CD8-positive, alpha-beta memory T cell (primary cell): ENCODE measurements around the gene ZBTB25. TPM values are rescaled to one million over a fixed set of nuclear protein-coding genes. Genes with fewer than 3 reads are reported as not detected.

ENCODE experiments used
- CTCF ChIA-PET: fragments of 350-600 bp; sonication (Branson Sonifier 250); formaldehyde crosslinking; loops from one replicate; lab custom pipeline; 2021; ENCODE audit warnings: antibody characterized with exemption; lab: Charles Lee
- POLR2A ChIA-PET: fragments of 350-600 bp; sonication (Branson Sonifier 250); formaldehyde crosslinking; loops from one replicate; lab custom pipeline; 2021; ENCODE audit warnings: antibody characterized with exemption; lab: Charles Lee
- DNase-seq, 5 donors: peaks; one replicate each; pipeline versions ENCODE4 v3.0.0 to v3.0.0-alpha.2; 2020 to 2022; ENCODE audit warnings: mixed read lengths in 1 of 5
- H3K27ac ChIP-seq: one replicate; pipeline ENCODE4 v1.7.0; 2013; ENCODE audit warnings: low read depth, mild to moderate bottlenecking, low read length, moderate library complexity
- H3K27me3 ChIP-seq: 2 replicates; pipeline ENCODE4 v1.7.0; 2013; ENCODE audit warnings: low read length, mild to moderate bottlenecking; ENCODE audit not compliant: insufficient read depth, poor library complexity, severe bottlenecking
- H3K36me3 ChIP-seq: 2 replicates; pipeline ENCODE4 v1.7.0; 2013; ENCODE audit warnings: mild to moderate bottlenecking, low read length, moderate library complexity; ENCODE audit not compliant: insufficient read depth
- H3K4me1 ChIP-seq: 2 replicates; pipeline ENCODE4 v1.7.0; 2013; ENCODE audit warnings: mild to moderate bottlenecking, low read length, moderate library complexity; ENCODE audit not compliant: insufficient read depth
- H3K4me3 ChIP-seq: 2 replicates; pipeline ENCODE4 v1.7.0; 2013; ENCODE audit warnings: mild to moderate bottlenecking, low read length
- H3K9me3 ChIP-seq: 2 replicates; pipeline ENCODE4 v1.7.0; 2013; ENCODE audit warnings: mild to moderate bottlenecking, low read length
- H3K27ac Mint-ChIP-seq, 8 donors: one replicate each; pipeline ENCODE4 v1.8.0; 2020 to 2021; ENCODE audit warnings: mixed read lengths in 8 of 8, mild to moderate bottlenecking in 6 of 8, inconsistent platforms in 3 of 8, moderate library complexity in 3 of 8
- H3K27me3 Mint-ChIP-seq, 2 donors: one replicate each; pipeline ENCODE4 v1.8.0; 2020 to 2021; ENCODE audit warnings: mixed read lengths in 2 of 2, mild to moderate bottlenecking in 1 of 2, moderate library complexity in 1 of 2
- H3K36me3 Mint-ChIP-seq, 3 donors: one replicate each; pipeline ENCODE4 v1.8.0; 2020 to 2021; ENCODE audit warnings: mixed read lengths in 3 of 3, inconsistent platforms in 1 of 3, mild to moderate bottlenecking in 1 of 3
- H3K4me1 Mint-ChIP-seq, 3 donors: one replicate each; pipeline ENCODE4 v1.8.0; 2020 to 2021; ENCODE audit warnings: mixed read lengths in 3 of 3, inconsistent platforms in 1 of 3, mild to moderate bottlenecking in 1 of 3
- H3K4me3 Mint-ChIP-seq, 7 donors: one replicate each; pipeline ENCODE4 v1.8.0; 2020 to 2021; ENCODE audit warnings: mixed read lengths in 7 of 7, mild to moderate bottlenecking in 6 of 7, moderate library complexity in 4 of 7, inconsistent platforms in 2 of 7
- H3K9me3 Mint-ChIP-seq, 5 donors: one replicate each; pipeline ENCODE4 v1.8.0; 2020 to 2022; ENCODE audit warnings: mixed read lengths in 5 of 5, mild to moderate bottlenecking in 3 of 5, moderate library complexity in 2 of 5, inconsistent platforms in 1 of 5
- polyA plus RNA-seq: library from polyadenylated mRNA; unstranded; fragments of 300-500 nt; fragmentation: Illumina TruSeq; gene quantifications from one replicate; pipeline ENCODE4 v1.2.3, GENCODE V29; 2021
- total RNA-seq, 2 experiments: library from RNA; stranded (reverse); gene quantifications; one replicate each; pipeline ENCODE4 v1.2.3, GENCODE V29; 2021

The ZBTB25 gene
- total and polyA plus RNA-seq, 3 experiments from 2014 or later: 21.7 to 34.9 (median 22.9) TPM

DNA sequence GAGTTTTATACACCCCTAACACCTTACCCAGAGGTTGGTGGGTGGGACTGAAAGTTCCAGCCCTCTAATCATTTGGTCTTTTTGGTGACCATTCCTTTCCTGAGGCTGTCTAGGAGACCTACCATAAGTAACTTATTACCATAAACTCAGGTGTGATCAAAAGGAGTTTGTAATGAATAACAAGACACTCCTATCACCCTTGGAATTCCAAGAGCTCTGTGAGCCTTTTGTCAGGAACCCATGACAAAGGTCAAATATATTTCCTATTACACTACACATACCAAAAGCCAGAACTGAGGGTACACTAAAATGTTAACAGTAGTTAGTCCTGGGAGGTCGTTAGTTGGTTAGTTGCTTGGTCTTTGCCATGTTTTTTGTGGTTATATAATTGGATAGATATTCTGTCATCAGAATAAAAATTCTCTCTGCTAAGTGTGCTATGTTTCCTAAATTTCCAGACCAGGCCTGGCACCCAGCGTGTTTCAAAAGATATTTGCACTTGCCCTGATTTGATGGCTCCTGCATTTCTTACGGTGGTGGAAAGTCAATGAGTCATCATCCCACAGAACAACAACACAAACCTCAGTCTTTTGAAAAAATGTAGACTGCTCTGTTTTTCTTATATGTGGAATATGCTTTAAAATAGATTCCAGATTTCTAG lies 65.3 kb downstream of the ZBTB25 start:
- no peak for DNase-seq
- Mint-ChIP-seq H3K36me3 (peaks cover 20 to 62% (median 23%) of the 10 kb centered on the region in 3 donors), H3K27ac (peak overlapping the region in 5 of 8 donors; percentile 32 to 71 (median 70)), H3K27me3 (no peaks in the 10 kb centered on the region), H3K4me1 (peaks cover 12 to 18% (median 15%) of the 10 kb centered on the region in 3 donors), H3K4me3 (peak overlapping the region in 1 of 7 donors; percentile 35), H3K9me3 (no peaks in the 10 kb centered on the region)
- no peaks in the 10 kb centered on the region for H3K4me1 ChIP-seq
- peaks cover 14% of the 10 kb centered on the region for H3K36me3 ChIP-seq
- H3K27me3 ChIP-seq: no peaks in the 10 kb centered on the region
- no peaks in the 10 kb centered on the region for H3K9me3 ChIP-seq
- H3K4me3 ChIP-seq: no peak overlapping the region
- POLR2A ChIA-PET: interaction anchor here (0.6 kb wide), 1 partner anchor 17 kb away, joined by 4 read pairs; no protein-coding TSS in a partner anchor
- CTCF ChIA-PET: interaction anchor here (1.4 to 7.9 kb wide), 3 partner anchors 10 to 59 kb away, joined by 3 to 42 read pairs (median 6); no protein-coding TSS in a partner anchor
- no peak overlapping the region for H3K27ac ChIP-seq

DNA sequence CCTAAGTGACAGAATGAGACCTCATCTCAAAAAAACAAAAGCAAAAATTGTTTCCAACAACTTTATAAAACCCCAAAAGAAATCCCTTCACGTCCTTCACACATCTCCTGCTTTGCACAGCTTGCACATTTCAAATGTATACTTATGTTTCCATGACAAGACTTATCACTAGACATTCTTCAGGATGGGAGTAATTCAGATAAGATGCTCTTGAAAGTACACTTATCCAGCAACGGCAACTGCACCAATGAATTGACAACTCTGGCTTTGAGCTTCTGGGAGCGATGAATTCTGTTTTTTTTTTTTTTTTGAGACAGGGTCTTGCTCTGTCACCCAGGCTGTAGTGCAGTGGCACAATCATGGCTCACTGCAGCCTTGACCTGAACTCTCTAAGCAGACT lies 69.1 kb downstream of the ZBTB25 start:
- H3K27me3 Mint-ChIP-seq: no peaks in the 10 kb centered on the region
- no peaks in the 10 kb centered on the region for H3K9me3 Mint-ChIP-seq
- H3K27ac ChIP-seq: no peak overlapping the region
- peaks cover 6 to 62% (median 24%) of the 10 kb centered on the region in 3 donors for H3K36me3 Mint-ChIP-seq
- no peak for DNase-seq
- H3K4me3 Mint-ChIP-seq: no peak overlapping the region
- H3K27me3 ChIP-seq: no peaks in the 10 kb centered on the region
- CTCF ChIA-PET: interaction anchor here (0.7 to 6.9 kb wide), 3 partner anchors 14 to 74 kb away, joined by 3 to 73 read pairs (median 3); no protein-coding TSS in a partner anchor
- POLR2A ChIA-PET: no interaction called here
- peaks cover 11% of the 10 kb centered on the region for H3K36me3 ChIP-seq
- peaks cover 12 to 18% (median 14%) of the 10 kb centered on the region in 3 donors for H3K4me1 Mint-ChIP-seq
- no peaks in the 10 kb centered on the region for H3K9me3 ChIP-seq
- no peaks in the 10 kb centered on the region for H3K4me1 ChIP-seq
- H3K4me3 ChIP-seq: no peak overlapping the region
- peak overlapping the region in 1 of 8 donors; percentile 23 for H3K27ac Mint-ChIP-seq

DNA sequence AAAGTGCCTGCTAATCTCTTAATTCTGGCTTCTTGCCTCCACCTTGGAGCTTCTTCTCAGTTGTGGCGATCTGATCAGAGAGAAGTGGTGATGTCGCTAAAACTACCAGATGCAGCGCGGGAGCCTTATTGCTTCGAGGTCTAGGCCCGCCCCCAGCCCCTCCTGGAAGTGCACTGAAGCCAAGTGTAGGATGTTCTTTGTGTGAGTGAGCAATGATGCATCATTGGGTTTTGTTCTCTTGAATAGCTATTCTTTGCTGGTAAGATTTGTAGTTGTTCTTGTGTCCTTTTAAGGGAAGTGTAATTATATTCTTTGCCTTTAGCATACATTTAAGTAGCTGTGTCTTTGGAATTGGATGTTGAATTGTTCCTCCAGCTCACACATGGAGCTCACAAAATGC lies 79.7 kb downstream of the ZBTB25 start:
- ChIA-PET POLR2A (no interaction called here), CTCF (interaction anchor here (1.5 kb wide), 1 partner anchor 93 kb away, joined by 3 read pairs; no protein-coding TSS in a partner anchor)
- Histone ChIP-seq H3K4me3 (no peak overlapping the region), H3K4me1 (no peaks in the 10 kb centered on the region), H3K9me3 (no peaks in the 10 kb centered on the region), H3K27ac (no peak overlapping the region), H3K36me3 (peaks cover 11% of the 10 kb centered on the region), H3K27me3 (no peaks in the 10 kb centered on the region)
- H3K27me3 Mint-ChIP-seq: peaks cover 0 to 2% of the 10 kb centered on the region in 2 donors
- H3K36me3 Mint-ChIP-seq: peaks cover 4 to 81% (median 28%) of the 10 kb centered on the region in 3 donors
- no peaks in the 10 kb centered on the region for H3K9me3 Mint-ChIP-seq
- DNase-seq: no peak
- peaks cover 0 to 6% (median 6%) of the 10 kb centered on the region in 3 donors for H3K4me1 Mint-ChIP-seq
- no peak overlapping the region for H3K4me3 Mint-ChIP-seq
- H3K27ac Mint-ChIP-seq: no peak overlapping the region

DNA sequence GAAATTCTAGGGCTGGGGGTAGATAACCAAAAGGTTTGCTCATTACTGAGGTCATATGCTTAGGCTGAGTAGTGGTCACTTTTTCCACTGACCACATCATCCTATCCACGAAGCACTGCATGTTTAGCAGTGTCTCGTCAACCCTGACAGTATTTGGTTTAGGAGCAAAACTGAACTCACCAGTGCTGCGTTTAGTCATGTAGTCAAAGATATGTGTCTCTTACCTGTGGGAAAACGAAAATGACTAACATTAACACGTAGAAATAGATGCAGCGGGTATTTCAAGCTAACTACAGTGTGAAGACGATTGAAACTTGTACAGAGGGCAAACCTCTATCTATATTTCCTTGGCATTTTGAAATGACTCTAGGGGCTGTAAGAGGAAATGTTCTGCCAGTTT lies 80.9 kb downstream of the ZBTB25 start:
- POLR2A ChIA-PET: no interaction called here
- no peak overlapping the region for H3K4me3 Mint-ChIP-seq
- CTCF ChIA-PET: interaction anchor here (0.9 to 2.5 kb wide), 5 partner anchors 8 to 94 kb away, joined by 3 to 22 read pairs (median 3); no protein-coding TSS in a partner anchor
- H3K27me3 Mint-ChIP-seq: peaks cover 0 to 2% of the 10 kb centered on the region in 2 donors
- no peak overlapping the region for H3K27ac ChIP-seq
- DNase-seq: no peak
- peaks cover 0 to 6% (median 6%) of the 10 kb centered on the region in 3 donors for H3K4me1 Mint-ChIP-seq
- H3K36me3 ChIP-seq: peaks cover 10% of the 10 kb centered on the region
- H3K4me1 ChIP-seq: no peaks in the 10 kb centered on the region
- H3K9me3 ChIP-seq: no peaks in the 10 kb centered on the region
- peak overlapping the region in 2 of 8 donors; percentile 11 to 29 for H3K27ac Mint-ChIP-seq
- H3K36me3 Mint-ChIP-seq: peaks cover 4 to 82% (median 28%) of the 10 kb centered on the region in 3 donors
- no peaks in the 10 kb centered on the region for H3K27me3 ChIP-seq
- H3K9me3 Mint-ChIP-seq: no peaks in the 10 kb centered on the region
- no peak overlapping the region for H3K4me3 ChIP-seq

DNA sequence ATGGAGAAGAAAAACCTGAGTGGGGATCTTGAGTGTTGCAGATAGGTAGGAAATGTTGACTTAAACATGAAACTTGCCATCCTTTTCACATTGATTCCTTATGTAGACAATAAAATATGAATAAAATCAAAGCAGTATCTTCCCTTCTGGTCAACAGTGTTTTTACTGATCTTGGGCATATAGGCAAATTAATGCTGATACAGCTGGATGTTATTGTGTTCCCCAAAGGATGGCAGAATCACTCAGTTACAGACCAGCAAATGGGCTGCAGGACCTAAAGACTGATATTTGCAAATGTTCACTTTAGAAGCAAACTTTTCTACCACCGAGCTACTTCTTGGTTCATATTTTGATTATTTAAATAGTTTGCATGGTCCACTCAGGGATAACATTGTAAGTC lies 81.6 kb downstream of the ZBTB25 start:
- no peaks in the 10 kb centered on the region for H3K9me3 ChIP-seq
- ChIA-PET CTCF (interaction anchor here (1.5 to 2.5 kb wide), 3 partner anchors 8 to 55 kb away, joined by 4 to 22 read pairs (median 10); no protein-coding TSS in a partner anchor), POLR2A (no interaction called here)
- peaks cover 4 to 82% (median 25%) of the 10 kb centered on the region in 3 donors for H3K36me3 Mint-ChIP-seq
- H3K27ac ChIP-seq: no peak overlapping the region
- no peak for DNase-seq
- peaks cover 0 to 2% of the 10 kb centered on the region in 2 donors for H3K27me3 Mint-ChIP-seq
- no peaks in the 10 kb centered on the region for H3K4me1 ChIP-seq
- no peaks in the 10 kb centered on the region for H3K9me3 Mint-ChIP-seq
- no peaks in the 10 kb centered on the region for H3K27me3 ChIP-seq
- H3K27ac Mint-ChIP-seq: no peak overlapping the region
- H3K4me3 Mint-ChIP-seq: no peak overlapping the region
- peaks cover 0 to 6% (median 6%) of the 10 kb centered on the region in 3 donors for H3K4me1 Mint-ChIP-seq
- no peak overlapping the region for H3K4me3 ChIP-seq
- H3K36me3 ChIP-seq: peaks cover 3% of the 10 kb centered on the region

DNA sequence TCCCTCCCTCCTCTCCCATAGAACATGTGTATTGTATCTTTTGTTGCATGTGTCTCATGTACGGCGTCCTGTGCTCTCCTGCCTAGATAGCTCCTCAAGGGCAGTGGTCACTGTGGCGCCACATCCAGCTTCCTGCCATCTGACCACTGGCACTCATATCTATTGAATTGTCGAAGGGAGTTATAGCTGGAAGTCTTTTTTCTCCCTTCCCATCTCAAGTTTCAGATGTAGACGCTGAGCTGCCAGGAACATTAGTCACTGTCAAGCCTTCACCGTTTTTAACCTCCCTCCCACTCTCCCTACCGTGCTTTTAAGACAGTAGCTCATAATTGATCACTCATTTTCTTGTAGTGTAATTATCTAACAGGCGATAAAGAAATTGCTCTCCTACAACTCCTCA lies 82.5 kb downstream of the ZBTB25 start:
- POLR2A ChIA-PET: interaction anchor here (0.7 kb wide), 1 partner anchor 17 kb away, joined by 4 read pairs; no protein-coding TSS in a partner anchor
- peak overlapping the region in 1 of 8 donors; percentile 69 for H3K27ac Mint-ChIP-seq

DNA sequence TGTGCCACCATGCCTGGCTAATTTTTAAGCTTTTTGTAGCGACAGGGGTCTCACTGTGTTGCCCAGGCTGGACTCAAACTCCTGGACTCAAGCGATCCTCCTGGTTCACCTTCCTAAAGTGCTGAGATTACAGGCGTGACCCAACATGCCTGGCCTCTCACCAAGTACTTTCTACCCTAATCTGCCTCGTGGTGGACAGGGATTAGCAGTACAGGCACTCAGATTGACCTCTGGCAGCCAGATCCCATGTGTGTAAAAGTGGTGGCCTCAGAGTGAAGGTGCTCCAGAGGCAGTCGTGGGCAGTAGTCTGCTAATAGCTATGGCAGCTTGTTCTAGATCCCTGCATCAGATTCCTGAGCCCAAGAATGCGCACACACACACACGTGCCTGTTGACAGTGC lies 84.6 kb downstream of the ZBTB25 start:
- Histone ChIP-seq H3K36me3 (peaks cover 15% of the 10 kb centered on the region), H3K4me3 (no peak overlapping the region), H3K27ac (no peak overlapping the region), H3K27me3 (no peaks in the 10 kb centered on the region), H3K4me1 (no peaks in the 10 kb centered on the region), H3K9me3 (no peaks in the 10 kb centered on the region)
- ChIA-PET CTCF (interaction anchor here (1.1 to 1.7 kb wide), 2 partner anchors 9 to 11 kb away, joined by 3 to 13 read pairs; no protein-coding TSS in a partner anchor), POLR2A (no interaction called here)
- Mint-ChIP-seq H3K9me3 (no peaks in the 10 kb centered on the region), H3K36me3 (peaks cover 0 to 75% (median 28%) of the 10 kb centered on the region in 3 donors), H3K4me3 (no peak overlapping the region), H3K4me1 (peaks cover 0 to 6% (median 6%) of the 10 kb centered on the region in 3 donors), H3K27me3 (peaks cover 0 to 2% of the 10 kb centered on the region in 2 donors), H3K27ac (no peak overlapping the region)
- no peak for DNase-seq

More for the DNA sequence above, 82.5 kb downstream of the ZBTB25 start:
- no peaks in the 10 kb centered on the region for H3K9me3 Mint-ChIP-seq
- CTCF ChIA-PET: interaction anchor here (1.5 to 2.5 kb wide), 3 partner anchors 9 to 56 kb away, joined by 4 to 22 read pairs (median 10); no protein-coding TSS in a partner anchor
- H3K4me3 ChIP-seq: no peak overlapping the region
- peaks cover 0 to 6% (median 6%) of the 10 kb centered on the region in 3 donors for H3K4me1 Mint-ChIP-seq
- H3K36me3 ChIP-seq: peaks cover 3% of the 10 kb centered on the region
- no peak overlapping the region for H3K4me3 Mint-ChIP-seq
- H3K27me3 ChIP-seq: no peaks in the 10 kb centered on the region
- no peaks in the 10 kb centered on the region for H3K9me3 ChIP-seq
- peaks cover 4 to 83% (median 25%) of the 10 kb centered on the region in 3 donors for H3K36me3 Mint-ChIP-seq
- H3K27ac ChIP-seq: no peak overlapping the region
- no peaks in the 10 kb centered on the region for H3K4me1 ChIP-seq
- H3K27me3 Mint-ChIP-seq: peaks cover 0 to 2% of the 10 kb centered on the region in 2 donors
- DNase-seq: no peak

DNA sequence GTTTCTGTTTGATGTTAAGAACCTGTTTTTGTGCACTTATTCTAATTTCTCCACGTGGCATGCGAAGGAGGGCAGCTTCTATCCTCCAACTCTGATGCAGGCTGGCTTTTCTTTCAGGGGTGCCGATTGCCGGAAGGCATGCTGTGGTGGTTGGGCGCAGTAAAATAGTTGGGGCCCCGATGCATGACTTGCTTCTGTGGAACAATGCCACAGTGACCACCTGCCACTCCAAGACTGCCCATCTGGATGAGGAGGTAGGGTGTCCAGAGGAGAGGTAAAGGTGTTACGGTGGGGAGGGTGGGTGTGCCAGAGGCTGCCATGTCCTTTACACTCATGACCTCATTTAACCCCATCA lies 85.9 kb downstream of the ZBTB25 start:
- H3K36me3 ChIP-seq: peaks cover 15% of the 10 kb centered on the region
- peaks cover 0 to 74% (median 26%) of the 10 kb centered on the region in 3 donors for H3K36me3 Mint-ChIP-seq
- ChIA-PET POLR2A (no interaction called here), CTCF (interaction anchor here (1.4 to 2.0 kb wide), 4 partner anchors 10 to 61 kb away, joined by 4 to 10 read pairs (median 4); no protein-coding TSS in a partner anchor)
- no peak overlapping the region for H3K4me3 ChIP-seq
- no peaks in the 10 kb centered on the region for H3K27me3 ChIP-seq
- no peak overlapping the region for H3K4me3 Mint-ChIP-seq
- DNase-seq: no peak
- H3K27me3 Mint-ChIP-seq: peaks cover 0 to 2% of the 10 kb centered on the region in 2 donors
- no peaks in the 10 kb centered on the region for H3K9me3 ChIP-seq
- H3K4me1 ChIP-seq: no peaks in the 10 kb centered on the region
- no peak overlapping the region for H3K27ac ChIP-seq
- H3K9me3 Mint-ChIP-seq: no peaks in the 10 kb centered on the region
- no peak overlapping the region for H3K27ac Mint-ChIP-seq
- H3K4me1 Mint-ChIP-seq: peaks cover 0 to 3% (median 3%) of the 10 kb centered on the region in 3 donors
